HepG2 (cell line): ENCODE results near the gene KLRF2. TPM values are rescaled to one million over a fixed set of nuclear protein-coding genes. Genes with fewer than 3 reads are reported as not detected.

ENCODE experiments used
- ATAC-seq: fragments of 200-7000 bp; cut with Tn5 transposase; 3 replicates; pipeline ENCODE4 v1.9.1; 2020; ENCODE audit warnings: mild to moderate bottlenecking, moderate library complexity
- BruUV-seq: library from RNA; stranded (reverse); fragments of 400-500 nt; replicated peaks from 2 replicates; lab custom pipeline; 2021; lab: Mats Ljungman, UMichigan
- CTCF ChIA-PET: fragments of 300-600 bp; formaldehyde crosslinking; extraction: SDS; loops from one replicate; lab custom pipeline; 2021; ENCODE audit warnings: low total read pairs, inconsistent platforms, low intra/inter-chr PET ratio; lab: Yijun Ruan, JAX
- POLR2A ChIA-PET: fragments of 350-600 bp; sonication (Branson Sonifier 250); formaldehyde crosslinking; loops from one replicate; lab custom pipeline; 2020; ENCODE audit warnings: antibody characterized with exemption, inconsistent platforms; lab: Yijun Ruan, JAX
- DNase-seq: peaks from one replicate; pipeline ENCODE4 v3.0.0-alpha.2; 2015; ENCODE audit warnings: low spot score
- FAIRE-seq: peaks from 3 replicates; lab custom pipeline; 2011; peaks lifted over from hg19 to GRCh38; lab: Jason Lieb, UNC
- H2AFZ ChIP-seq: one replicate; pipeline ENCODE4 v1.6.1; 2011; ENCODE audit warnings: low read length, inconsistent platforms
- H3K27ac ChIP-seq: fragments of 300-600 bp; 3 replicates; pipeline ENCODE4 v1.8.0; 2011; ENCODE audit warnings: mixed run types, mild to moderate bottlenecking, mixed read lengths, low read length, inconsistent platforms; ENCODE audit not compliant: insufficient read depth; ENCODE audit errors: extremely low read length
- H3K27me3 ChIP-seq, 2 experiments: fragments of 200-600 bp in 1 of 2; 2 replicates in 1 of 2; 3 replicates in 1 of 2; pipeline versions ENCODE4 v1.6.0 to v1.8.0; 2011; ENCODE audit warnings: low read length in 2 of 2, mild to moderate bottlenecking in 2 of 2, moderate library complexity in 2 of 2, inconsistent platforms in 1 of 2; ENCODE audit not compliant: insufficient read depth in 2 of 2, control insufficient read depth in 1 of 2
- H3K36me3 ChIP-seq, 2 experiments: fragments of 200-600 bp in 1 of 2; replicated peaks in 1 of 2; 2 replicates in 1 of 2; 3 replicates in 1 of 2; pipeline versions ENCODE4 v1.5.1 to v1.8.0; 2011; ENCODE audit warnings: low read length in 2 of 2, inconsistent platforms in 1 of 2; ENCODE audit not compliant: insufficient read depth in 2 of 2, control insufficient read depth in 1 of 2
- H3K4me1 ChIP-seq: 2 replicates; pipeline ENCODE4 v1.5.1; 2012; ENCODE audit warnings: low read length, inconsistent platforms; ENCODE audit not compliant: insufficient read depth
- H3K4me2 ChIP-seq: 2 replicates; pipeline ENCODE4 v1.6.0; 2011; ENCODE audit warnings: low read depth, low read length, inconsistent platforms
- H3K4me3 ChIP-seq, 3 experiments: fragments of 200-600 bp in 1 of 3; sonication (generic), shearing (Covaris generic) in 1 of 3; replicated peaks in 1 of 3; 2 replicates each; pipeline ENCODE4 v1.5.1; 2011 to 2016; ENCODE audit warnings: low read length in 3 of 3, inconsistent platforms in 2 of 3, low read depth in 2 of 3, mild to moderate bottlenecking in 2 of 3, control low read depth in 1 of 3, mixed read lengths in 1 of 3; ENCODE audit not compliant: insufficient read depth in 1 of 3
- H3K79me2 ChIP-seq: one replicate; pipeline ENCODE4 v1.6.1; 2011; ENCODE audit warnings: low read length, inconsistent platforms; ENCODE audit not compliant: insufficient read depth
- H3K9ac ChIP-seq: 2 replicates; pipeline ENCODE4 v1.6.0; 2011; ENCODE audit warnings: mild to moderate bottlenecking, low read depth, low read length, inconsistent platforms; ENCODE audit not compliant: insufficient read depth
- H3K9me3 ChIP-seq: 2 replicates; pipeline ENCODE4 v1.5.1; 2012; ENCODE audit warnings: mild to moderate bottlenecking, low read length
- H4K20me1 ChIP-seq: 2 replicates; pipeline ENCODE4 v1.6.0; 2011; ENCODE audit warnings: inconsistent platforms, mild to moderate bottlenecking, low read length, moderate library complexity; ENCODE audit not compliant: insufficient read depth
- ZNF280D ChIP-seq: sonication (generic); formaldehyde crosslinking; IDR thresholded peaks from 2 replicates; pipeline ENCODE4 v1.5.1; 2020; ENCODE audit warnings: mild to moderate bottlenecking, missing genetic modification reagents
- ZNF503 ChIP-seq: sonication (generic); formaldehyde crosslinking; IDR thresholded peaks from 2 replicates; pipeline ENCODE4 v1.4.0; 2020; ENCODE audit warnings: missing genetic modification reagents
- ZNF792 ChIP-seq: IDR thresholded peaks from 2 replicates; pipeline ENCODE4 v1.6.1; 2016
- WGBS: methylation state at CpG from one replicate; pipeline ENCODE4 v1.1.6; 2017; ENCODE audit warnings: low lambda C conversion rate; 5-methylcytosine and 5-hydroxymethylcytosine counted together
- in situ Hi-C: cut with HindIII; loops from 2 replicates; pipeline ENCODE4 v1.10.0; 2017; ENCODE audit warnings: low pct_unique_long_range_greater_than_20kb; ENCODE audit not compliant: extremely low pct_ligation_motif_present
- intact Hi-C: fragments of 100-400 bp; cut with micrococcal nuclease; formaldehyde crosslinking; loops from one replicate; pipeline ENCODE4 v1.10.0; 2022; ENCODE audit not compliant: unreplicated experiment
- polyA plus RNA-seq, 8 experiments: library from polyadenylated mRNA; depleted of rRNA in 3 of 8; stranded (reverse) in 7 of 8; unstranded in 1 of 8; fragments of >200 nt; fragmentation: Illumina TruSeq in 4 of 8; extraction: Trizol in 4 of 8; gene quantifications; 2 replicates each; pipeline versions ENCODE4 v1.2.1 to v1.2.3, GENCODE V29; 2011 to 2016; ENCODE audit warnings: low read depth in 4 of 8, missing spikeins in 1 of 8, mixed read lengths in 1 of 8; ENCODE audit not compliant: insufficient read depth in 1 of 8
- total RNA-seq, 5 experiments: library from RNA; depleted of rRNA; stranded (reverse); fragments of >200 nt; fragmentation: Illumina TruSeq; extraction: Trizol; gene quantifications; 2 replicates each; pipeline ENCODE4 v1.2.3, GENCODE V29; 2016; ENCODE audit warnings: low read depth in 1 of 5
- TF ChIP-seq, protein P1 (sequence below): sonication (generic); formaldehyde crosslinking; IDR thresholded peaks from 2 replicates; pipeline ENCODE4 v1.5.0; 2020; ENCODE audit warnings: mild to moderate bottlenecking, missing genetic modification reagents, moderate library complexity

Gene KLRF2
- total and polyA plus RNA-seq, 2 of the 13 experiments (the other 11 are each of a cell fraction or from before 2014, with no cell fraction given), result not detected

GRCh38 chr12:9940375-9940774 is 59.1 kb downstream of the KLRF2 start:
- H3K9ac ChIP-seq, result no peak overlapping the region
- no peaks in the 10 kb centered on the region for H4K20me1 ChIP-seq
- ChIA-PET POLR2A (no interaction called here), CTCF (no interaction called here)
- H3K9me3 ChIP-seq, result no peaks in the 10 kb centered on the region
- DNase-seq (no peak), ATAC-seq (no peak), FAIRE-seq (no peak)
- no peak overlapping the region for H2AFZ ChIP-seq
- H3K36me3 ChIP-seq, result no peaks in the 10 kb centered on the region
- no peaks in the 10 kb centered on the region for H3K4me1 ChIP-seq
- H3K4me3 ChIP-seq, result no peak overlapping the region
- WGBS, result 0% methylated on average over 2 of the region's 2 CpGs
- no peak for TF ChIP-seq ZNF792 (CRISPR knock-in tag)
- no peak for TF ChIP-seq ZNF280D (CRISPR knock-in tag)
- TF ChIP-seq, protein P1, sequence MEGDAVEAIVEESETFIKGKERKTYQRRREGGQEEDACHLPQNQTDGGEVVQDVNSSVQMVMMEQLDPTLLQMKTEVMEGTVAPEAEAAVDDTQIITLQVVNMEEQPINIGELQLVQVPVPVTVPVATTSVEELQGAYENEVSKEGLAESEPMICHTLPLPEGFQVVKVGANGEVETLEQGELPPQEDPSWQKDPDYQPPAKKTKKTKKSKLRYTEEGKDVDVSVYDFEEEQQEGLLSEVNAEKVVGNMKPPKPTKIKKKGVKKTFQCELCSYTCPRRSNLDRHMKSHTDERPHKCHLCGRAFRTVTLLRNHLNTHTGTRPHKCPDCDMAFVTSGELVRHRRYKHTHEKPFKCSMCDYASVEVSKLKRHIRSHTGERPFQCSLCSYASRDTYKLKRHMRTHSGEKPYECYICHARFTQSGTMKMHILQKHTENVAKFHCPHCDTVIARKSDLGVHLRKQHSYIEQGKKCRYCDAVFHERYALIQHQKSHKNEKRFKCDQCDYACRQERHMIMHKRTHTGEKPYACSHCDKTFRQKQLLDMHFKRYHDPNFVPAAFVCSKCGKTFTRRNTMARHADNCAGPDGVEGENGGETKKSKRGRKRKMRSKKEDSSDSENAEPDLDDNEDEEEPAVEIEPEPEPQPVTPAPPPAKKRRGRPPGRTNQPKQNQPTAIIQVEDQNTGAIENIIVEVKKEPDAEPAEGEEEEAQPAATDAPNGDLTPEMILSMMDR, result 0 out of 2 replicates have a peak, but pooled peaks have one; percentile 6
- TF ChIP-seq ZNF503, result no peak
- intact Hi-C loops (no loop called here), in situ Hi-C loops (no loop called here)
- H3K27me3 ChIP-seq, result peaks cover 0 to 4% of the 10 kb centered on the region in 2 experiments; a peak in 2 of 5 replicates
- no peak overlapping the region for H3K4me2 ChIP-seq
- BruUV-seq, result no TSS peak
- H3K27ac ChIP-seq, result no peak overlapping the region
- no peaks in the 10 kb centered on the region for H3K79me2 ChIP-seq
